Erythroblast (primary cell): ENCODE measurements around the gene MINDY2.

Source experiments
- GATA1 ChIP-seq: IDR thresholded peaks from 2 replicates; pipeline ENCODE4 v1.6.1; 2011; ENCODE audit warnings: low read depth, mild to moderate bottlenecking, control low read depth, low read length, moderate library complexity
- POLR2A ChIP-seq: IDR thresholded peaks from 2 replicates; pipeline ENCODE4 v1.6.1; 2011; ENCODE audit warnings: mild to moderate bottlenecking, low read length

DNA sequence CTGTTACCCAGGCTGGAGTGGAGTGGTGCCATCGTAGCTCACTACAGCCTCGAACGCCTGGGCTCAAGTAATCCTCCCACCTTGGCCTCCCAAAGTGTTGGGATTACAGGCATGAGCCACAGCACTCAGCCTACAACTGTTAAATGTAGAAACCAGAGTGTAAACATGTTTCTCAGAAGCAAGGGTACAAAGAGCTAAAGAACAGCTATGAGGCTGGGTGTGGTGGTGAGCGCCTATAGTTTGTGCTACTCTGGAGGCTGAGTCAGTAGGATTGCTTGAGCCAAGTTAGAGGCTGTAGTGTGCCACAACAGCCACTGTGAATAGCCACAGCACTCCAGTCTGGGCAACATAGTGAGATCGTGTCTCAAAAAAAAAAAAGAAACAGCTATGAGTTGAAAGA lies 4.8 kb upstream of the MINDY2 start:
- TF ChIP-seq POLR2A (no peak), GATA1 (no peak)
